Measurements from ENCODE around the gene PKD1.

GRCh38 chr16:2079311-2079800 is 56.3 kb downstream of the PKD1 start:
- TF ChIP-seq TAF1 (IDR thresholded peaks at IDR 0.05; ENCODE audit: borderline replicate concordance, insufficient read depth, low read length) (no peak), POLR2AphosphoS5 (IDR thresholded peaks at IDR 0.05; ENCODE audit: low read depth, low read length) (no peak), SIN3A (IDR thresholded peaks at IDR 0.05; ENCODE audit: borderline replicate concordance, insufficient read depth, low read length) (no peak)
- TF ChIP-seq, protein P1, sequence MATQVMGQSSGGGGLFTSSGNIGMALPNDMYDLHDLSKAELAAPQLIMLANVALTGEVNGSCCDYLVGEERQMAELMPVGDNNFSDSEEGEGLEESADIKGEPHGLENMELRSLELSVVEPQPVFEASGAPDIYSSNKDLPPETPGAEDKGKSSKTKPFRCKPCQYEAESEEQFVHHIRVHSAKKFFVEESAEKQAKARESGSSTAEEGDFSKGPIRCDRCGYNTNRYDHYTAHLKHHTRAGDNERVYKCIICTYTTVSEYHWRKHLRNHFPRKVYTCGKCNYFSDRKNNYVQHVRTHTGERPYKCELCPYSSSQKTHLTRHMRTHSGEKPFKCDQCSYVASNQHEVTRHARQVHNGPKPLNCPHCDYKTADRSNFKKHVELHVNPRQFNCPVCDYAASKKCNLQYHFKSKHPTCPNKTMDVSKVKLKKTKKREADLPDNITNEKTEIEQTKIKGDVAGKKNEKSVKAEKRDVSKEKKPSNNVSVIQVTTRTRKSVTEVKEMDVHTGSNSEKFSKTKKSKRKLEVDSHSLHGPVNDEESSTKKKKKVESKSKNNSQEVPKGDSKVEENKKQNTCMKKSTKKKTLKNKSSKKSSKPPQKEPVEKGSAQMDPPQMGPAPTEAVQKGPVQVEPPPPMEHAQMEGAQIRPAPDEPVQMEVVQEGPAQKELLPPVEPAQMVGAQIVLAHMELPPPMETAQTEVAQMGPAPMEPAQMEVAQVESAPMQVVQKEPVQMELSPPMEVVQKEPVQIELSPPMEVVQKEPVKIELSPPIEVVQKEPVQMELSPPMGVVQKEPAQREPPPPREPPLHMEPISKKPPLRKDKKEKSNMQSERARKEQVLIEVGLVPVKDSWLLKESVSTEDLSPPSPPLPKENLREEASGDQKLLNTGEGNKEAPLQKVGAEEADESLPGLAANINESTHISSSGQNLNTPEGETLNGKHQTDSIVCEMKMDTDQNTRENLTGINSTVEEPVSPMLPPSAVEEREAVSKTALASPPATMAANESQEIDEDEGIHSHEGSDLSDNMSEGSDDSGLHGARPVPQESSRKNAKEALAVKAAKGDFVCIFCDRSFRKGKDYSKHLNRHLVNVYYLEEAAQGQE (IDR thresholded peaks at IDR 0.05; ENCODE audit: insufficient read depth in 1 of 2, low read depth in 2 of 2, low read length in 2 of 2): no peak

All from PFSK-1 (cell line).